Right kidney (tissue), 1 donor: ENCODE results near the gene REEP2.

ENCODE experiments used
- DNase-seq: peaks from one replicate; pipeline ENCODE4 v3.0.0-alpha.2; 2016

Gene REEP2

DNA sequence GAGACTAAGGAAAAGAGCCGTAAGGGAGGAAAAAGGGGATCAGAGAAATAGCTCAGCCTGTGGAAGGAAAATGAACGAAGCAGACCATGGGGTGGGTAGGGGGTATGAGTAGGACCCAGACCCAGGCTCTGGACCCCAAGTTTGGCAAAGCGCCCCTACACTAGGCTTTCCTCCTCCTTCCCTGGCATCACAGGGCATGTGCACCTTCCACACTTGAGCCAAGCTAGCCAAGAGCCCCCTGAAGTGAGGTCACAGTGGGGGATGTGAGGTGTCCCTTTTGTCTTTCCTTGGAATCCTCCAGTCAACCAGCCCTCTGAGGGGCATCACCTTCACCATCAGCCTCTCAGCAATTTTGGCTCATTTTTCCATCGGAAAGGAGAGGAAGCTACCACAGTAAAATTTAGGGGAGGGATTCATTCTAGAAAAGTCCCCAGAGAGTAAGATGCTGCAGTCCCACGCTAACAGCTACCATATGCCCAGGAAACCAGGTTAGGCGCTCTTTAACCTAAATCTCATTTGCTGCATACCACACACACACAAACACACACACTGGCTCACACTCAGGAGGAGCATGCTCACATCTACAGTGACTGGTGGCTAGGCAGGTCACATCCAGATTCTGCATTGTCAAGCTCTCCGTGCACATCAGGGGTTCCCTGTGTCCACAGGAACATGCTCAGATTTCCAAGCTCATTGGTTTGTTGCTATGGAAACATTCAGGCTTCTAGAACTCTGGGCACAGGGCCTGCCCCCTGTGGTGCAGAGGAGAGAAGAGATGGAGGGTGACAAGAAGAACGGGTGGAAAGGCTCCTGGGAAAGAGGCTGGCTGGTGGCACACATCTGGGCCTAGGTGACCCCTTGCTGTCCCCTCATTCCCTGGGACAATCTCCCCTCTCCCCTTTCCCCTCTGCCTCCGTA lies 9.9 kb downstream of the REEP2 start:
- no peak for DNase-seq

DNA sequence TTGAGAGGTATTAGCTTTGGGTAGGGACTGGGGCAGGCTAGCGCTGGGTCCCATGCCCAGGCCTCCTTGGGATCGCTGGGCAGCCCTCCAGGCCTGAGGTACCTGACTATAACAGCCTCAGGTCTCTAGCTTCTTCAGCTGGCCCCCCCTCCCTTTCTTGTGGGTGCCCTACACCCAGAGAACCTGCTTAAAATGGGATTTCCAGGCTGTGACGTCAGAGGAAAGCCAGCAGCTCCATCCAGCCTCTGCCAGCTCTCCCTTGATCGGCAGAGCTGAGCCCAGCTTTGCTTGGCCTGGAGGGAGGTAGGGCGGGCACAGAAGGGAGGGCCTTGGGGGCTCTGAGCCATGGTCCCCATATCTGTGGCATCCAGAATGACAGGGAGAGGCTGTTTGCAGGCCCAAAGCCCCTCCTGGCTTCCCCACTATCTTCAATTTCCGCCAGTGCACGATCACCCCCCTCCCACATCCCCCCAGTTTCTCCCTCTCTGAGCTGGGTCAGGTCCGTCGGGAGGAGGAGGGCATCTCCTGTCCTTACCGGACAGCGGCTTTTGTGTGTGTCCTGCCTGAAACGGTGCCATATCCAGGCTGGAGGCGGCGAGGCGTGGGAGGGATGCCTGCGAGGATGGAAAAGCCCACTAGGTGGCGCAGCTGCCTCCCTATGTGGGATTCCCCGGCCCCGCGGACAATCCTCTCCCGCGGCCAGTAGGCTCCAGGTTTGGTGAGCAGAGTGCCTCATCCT lies 10.8 kb downstream of the REEP2 start:
- peak; percentile 78 for DNase-seq

DNA sequence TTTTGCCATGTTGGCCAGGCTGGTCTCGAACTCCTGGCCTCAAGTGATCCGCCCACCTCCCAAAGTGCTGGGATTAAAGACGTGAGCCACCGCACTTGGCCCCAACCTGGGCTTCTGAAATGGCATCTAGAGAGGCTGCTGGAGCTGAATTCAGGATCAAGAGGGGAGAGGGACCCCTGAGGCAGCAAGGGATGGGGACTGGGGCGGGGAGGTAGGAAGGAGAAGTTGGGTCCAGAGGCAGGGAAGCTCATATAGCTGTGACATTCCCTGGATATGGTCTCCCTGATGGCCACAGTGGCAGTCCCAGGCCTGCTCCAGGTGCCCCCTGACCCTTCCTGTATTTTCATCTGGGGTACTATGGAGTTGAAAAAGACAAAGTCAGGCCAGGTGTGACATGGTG lies 12.1 kb downstream of the REEP2 start:
- no peak for DNase-seq

DNA sequence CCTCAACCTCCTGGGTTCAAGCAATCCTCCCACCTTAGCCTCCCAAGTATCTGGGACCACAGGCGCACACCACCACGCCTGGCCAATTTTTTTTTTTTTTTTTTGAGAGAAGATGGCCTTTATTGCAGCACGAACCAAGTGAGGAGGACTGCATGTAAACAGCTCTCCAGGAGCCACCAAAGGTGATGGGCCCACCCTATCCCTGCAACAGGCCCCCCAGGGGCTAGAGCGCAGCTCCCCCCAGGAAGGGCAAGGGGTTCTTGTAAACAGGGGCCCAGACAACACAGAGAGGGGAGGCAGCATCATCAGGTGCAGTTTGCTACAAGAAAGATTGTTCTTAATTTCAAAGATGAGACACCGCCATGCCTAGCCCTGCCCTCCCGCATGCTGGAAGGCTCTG lies 13.9 kb downstream of the REEP2 start:
- DNase-seq, result no peak

DNA sequence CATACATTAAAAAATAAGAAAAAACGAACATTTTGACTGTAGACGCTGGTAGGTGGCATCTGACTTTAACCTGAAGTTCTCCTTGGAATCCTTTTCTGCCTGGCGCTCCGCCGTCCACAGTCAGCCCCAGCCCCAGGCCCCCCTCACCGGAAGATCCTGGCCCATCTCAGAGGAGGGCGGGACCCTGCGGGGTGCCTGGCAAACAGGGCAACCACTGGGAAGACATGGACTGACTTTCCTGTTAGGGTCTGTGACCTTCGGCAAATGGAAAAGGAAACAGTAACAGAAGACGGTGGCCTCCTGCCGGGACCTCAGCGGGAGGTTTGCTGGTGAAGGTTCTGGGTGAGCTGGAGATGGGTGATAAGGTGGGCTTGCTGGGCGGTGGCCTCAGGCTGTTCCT lies 14.7 kb downstream of the REEP2 start:
- no peak for DNase-seq

DNA sequence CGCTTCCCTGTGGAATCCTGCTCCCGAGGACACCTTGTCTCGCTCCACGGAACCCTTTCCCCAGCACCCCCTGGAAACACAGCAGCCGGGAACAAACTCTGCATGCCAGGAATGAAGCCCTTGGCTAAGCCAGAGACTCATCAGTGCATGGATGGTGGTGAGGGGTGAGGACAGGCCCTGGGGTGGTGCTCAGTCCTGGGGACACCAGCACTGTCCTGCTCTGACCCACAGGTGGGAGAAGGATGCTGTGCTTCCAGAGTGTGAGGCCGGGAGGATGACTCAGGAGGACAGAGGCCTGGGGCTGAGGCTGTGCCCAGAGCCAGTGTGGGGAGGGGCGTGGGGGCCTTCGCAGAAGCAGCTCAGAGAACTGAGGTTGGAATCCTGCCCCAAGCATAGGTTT lies 15.3 kb downstream of the REEP2 start:
- no peak for DNase-seq

DNA sequence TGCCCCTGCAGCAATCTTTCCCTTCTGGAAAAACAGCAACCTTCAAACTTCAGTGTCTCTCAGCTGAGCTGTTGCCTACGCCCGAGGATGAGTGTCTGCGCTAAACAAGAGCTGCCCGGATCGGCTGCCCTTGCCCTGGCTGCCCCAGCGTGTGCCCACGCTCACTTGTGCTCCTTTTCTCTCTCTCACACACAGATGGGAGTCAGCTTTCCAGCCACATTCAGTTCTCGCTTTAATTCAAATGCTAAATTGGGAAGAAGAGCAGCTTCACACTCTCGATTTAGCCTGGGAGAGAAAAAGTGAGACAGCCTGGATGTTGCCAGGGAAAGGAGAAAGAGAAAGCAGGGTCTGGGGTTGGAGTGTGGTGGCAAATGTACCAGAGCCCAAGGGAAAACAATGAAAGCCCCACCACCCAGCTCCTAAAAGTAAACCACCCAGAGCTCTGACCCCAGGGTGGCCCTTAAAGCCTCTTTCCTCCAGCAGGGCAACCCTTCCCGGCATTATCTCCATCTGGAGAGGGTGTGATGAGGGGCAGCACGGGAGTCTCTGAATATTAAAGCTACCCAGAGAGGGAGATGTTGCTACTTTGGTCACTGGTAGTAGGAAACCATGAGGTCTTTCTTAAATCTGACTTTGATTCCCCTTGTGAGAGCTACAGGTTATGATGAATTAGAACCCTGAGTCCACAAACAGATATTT lies 16.5 kb downstream of the REEP2 start:
- DNase-seq, result no peak

DNA sequence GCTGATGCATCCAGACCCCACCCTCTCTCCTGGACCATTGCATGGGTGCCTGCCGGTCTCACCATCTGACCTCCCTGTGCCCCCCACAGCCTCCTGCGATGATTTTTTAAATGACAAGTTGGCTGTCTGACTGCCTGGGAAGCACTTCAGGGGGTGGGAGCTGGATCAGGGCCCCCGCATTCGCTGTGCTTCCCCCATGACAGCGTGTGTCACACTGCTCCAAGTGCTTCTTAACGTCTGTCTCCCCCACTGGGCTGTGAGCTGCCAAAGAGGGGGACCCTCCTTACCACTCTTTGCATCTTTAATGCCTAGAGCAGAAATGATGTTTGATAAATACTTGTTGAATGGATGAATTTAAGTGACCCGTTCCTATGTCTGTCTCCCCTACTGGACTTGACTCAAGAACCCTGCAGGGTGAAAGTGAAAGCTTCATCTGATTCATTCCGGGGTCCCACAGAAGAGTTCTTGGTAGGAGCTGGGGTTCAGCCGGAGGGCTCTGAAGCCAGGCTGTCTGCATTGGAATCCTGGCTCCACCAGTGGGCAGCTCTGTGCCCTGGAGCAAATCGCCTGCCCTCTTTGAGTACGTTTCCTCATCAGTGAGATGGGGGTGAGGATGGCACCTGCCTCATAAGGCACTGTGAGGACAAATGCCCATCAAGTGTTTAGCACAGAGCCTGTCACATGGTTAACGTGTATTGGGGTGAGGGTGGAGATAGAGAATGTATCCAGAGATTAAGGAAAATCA lies 18.8 kb downstream of the REEP2 start:
- DNase-seq, result no peak

DNA sequence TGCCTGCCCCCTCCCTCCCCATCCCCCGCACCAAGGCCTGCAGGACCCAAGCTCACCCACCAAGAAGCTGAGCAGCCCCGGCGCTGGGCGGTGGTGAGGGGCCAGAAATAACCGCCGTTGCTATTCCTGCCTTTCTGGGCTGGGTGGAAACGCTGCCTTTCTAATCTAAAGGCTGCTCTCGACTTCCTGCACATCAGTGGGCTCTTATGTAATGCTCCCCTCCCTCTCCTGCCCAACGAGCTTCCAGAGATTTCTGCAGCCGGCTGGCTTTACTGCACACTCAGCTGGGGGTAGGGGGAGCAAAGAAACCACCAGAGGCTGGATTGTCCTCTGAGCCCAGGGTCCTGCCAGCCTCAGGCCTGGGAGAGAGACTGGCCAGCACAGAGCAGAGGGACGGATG lies 19.5 kb downstream of the REEP2 start:
- DNase-seq, result no peak

DNA sequence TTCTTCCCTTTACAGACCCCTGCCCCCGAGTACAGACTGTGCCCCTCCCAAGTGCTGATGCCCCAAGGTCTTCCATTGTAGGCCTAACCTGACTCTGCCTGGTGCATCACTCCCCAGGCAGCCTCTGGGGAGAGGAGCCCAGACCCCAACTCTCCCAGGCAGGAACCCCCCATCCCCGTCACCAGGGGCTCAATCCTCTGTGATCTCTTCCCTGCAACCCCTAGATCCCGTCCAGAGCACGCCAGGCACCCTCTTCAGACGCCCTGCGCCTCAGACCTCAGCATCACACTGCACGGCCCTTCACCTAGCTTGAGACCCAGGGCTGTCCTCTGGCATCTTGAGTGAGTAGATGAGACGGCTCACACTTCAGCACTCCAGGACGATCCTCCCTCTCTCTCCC lies 20.0 kb downstream of the REEP2 start:
- DNase-seq, result no peak

DNA sequence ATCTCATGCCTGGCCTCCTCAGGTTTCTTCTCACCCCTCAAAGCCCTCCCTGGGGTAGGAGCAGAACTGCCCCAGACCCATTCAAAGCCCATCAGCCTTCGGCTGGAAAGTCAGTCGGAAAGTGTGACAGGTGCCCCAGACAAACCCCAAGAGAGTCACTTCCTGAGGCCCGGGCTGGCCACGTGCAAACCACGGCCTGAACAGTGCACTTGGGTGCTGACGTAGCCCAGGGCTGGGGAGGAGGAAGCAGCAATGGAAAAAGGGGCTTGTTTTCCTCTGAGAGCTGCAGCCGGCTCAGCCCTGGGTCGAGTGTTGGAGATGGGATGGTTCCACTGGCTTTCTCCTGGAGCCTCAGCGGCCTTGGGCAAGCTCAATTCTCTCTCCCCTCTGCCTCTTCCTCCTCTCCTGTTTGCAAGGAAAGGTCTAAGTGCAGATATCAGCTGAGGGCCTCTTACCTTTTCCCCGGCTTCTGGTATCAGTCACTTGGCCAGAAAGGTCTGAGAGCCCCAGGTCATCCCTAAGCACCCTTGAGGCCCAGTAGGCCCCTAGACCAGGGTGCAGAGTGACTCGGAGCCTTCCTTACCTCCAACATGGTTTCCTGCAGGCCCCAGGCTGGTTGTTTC lies 20.6 kb downstream of the REEP2 start:
- DNase-seq, result no peak

DNA sequence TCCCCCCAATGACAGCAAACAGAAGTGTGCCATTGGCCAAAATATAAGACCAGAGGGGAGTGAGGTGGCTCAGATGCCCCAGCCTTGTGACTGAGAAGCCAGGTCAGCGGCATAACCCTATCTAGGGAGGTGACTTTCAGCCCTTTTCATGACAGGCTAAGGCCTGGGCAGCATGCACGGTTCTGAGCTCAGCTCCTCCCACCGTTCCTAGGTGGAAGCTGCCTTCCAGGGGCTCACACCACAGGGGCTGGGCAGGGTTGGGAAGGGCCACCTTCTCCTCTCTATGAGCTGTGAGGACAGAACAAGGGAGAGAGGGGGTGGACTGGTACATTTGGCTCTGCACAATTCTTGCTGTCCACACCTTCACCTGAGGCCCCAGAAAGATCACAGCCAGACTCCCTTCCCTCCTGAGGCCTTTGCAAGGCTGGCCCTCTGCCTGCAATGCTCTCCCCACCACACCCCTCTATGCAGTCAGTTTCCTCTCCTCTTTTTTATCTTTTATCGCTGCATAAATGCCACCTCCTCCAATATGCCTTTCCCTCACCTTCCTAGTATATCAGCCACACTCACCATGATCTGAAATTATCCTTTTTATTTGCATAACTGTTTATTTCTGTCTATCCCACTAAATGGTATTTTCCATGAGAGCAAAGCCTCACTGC lies 21.3 kb downstream of the REEP2 start:
- DNase-seq, result no peak

DNA sequence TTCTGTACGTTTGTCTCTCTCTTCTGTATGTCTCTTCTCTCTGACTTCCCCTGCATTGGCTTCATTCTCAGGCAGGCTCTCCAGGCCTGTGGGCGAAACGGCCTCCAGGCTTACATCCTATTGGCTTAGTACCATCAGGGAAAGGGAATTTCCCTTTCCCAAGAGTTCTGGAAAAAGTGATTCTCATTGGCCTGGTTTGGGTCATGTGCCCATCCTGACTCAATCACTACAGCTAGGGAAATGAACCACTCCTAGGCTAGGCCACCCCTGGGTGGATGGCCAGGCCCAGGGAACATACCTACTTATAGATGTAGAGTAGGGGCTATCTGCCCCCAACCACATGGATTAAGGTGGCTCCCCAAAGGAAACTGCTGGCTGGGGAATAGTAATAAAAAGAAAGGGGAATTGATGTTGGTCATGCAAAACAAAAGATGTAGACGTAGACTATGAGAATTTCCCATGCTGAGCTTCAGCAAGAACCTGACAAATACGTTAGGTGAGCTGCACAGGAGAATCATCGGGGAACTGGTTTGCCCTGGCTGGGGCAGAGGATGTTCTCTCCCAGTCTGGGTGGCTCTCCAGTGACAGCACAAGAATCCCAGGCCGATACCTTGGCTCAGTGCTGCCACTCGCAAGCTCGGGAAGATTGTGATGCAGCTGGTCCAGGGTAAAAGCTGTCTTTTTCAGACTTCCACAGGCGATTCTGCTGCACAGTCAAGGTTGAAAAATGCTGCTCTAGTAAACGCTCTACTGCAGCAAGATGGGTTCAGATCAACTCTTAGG lies 22.7 kb downstream of the REEP2 start:
- no peak for DNase-seq

DNA sequence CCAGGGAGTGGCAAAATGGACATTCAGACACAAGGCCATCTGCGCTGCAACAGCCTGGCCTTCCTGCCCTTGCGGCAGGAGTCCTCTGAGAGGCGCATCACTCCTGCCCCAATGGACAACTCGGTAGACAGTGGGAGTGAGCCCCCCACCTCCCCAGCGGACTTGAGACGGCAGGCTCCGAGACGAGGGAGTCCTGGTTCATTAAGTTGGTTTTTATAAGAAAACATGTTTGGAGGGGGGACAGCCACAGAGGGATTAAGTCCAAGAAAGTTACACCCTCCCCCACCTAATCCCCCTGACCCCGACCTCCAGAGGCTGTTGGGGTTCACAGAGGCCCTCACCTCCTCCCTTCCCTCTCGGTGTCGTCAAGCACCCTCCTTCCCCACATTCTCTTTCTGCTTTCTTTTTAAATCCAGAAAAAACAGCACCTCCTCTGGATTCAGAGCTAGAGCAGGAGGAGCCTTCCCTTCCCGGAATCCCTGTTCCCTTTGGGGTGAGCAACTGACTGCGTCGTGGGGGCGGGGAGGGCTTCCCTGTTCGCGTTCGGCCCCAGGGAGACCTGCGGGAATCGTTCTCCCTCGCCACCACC lies 24.7 kb downstream of the REEP2 start:
- DNase-seq, result no peak

DNA sequence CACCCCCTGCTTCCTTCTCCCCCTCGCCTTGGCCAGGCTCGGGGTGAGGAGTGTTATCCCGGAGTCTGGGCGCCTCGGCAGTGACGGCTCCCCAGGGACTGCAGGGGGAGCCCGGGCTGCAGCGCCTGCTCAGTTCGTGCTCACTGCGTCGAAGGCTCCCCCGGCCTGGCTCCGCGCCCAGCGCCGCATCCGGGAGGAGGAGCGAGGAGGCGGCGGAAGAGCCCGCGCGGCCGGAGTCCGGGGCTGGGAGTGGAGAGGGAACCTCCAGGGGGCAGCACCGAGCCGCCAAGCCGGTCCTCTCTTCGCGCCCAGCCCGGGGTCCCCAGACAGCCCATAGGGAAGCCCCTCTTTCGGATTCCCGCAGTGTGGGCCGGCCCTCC lies 25.1 kb downstream of the REEP2 start:
- DNase-seq, result peak; percentile 98

DNA sequence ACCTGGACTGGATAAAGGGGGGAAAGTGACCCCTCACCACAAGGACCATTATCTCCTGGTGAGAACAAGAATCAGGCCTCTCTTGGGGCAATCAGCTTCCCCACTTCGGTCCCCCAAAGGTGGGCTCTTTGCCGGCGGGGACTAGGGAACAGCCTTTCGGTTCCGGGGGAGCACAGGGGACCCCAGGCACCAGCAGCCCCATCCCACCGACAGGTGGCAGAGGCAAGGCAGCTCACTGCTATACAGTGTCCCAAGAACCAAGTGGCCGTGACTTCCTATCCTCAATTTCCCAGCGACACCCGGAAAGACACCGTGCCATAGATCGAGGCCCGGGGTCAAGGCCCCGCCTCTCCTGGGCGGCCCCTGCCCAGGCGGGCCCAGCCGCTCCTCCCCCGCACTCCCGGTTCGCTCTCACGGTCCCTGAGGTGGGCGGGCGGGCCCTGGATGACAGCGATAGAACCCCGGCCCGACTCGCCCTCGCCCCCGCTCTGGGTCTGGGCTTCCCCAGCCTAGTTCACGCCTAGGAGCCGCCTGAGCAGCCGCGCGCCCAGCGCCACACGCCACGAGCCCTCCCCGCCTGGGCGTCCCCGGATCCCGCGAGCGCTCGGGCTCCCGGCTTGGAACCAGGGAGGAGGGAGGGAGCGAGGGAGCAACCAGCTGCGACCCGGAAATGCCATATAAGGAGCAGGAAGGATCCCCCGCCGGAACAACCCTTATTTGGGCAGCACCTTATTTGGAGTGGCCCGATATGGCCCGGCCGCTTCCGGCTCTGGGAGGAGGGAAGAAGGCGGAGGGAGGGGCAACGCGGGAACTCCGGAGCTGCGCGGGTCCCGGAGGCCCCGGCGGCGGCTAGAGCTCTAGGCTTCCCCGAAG lies 25.8 kb downstream of the REEP2 start:
- peak; percentile 100 for DNase-seq

DNA sequence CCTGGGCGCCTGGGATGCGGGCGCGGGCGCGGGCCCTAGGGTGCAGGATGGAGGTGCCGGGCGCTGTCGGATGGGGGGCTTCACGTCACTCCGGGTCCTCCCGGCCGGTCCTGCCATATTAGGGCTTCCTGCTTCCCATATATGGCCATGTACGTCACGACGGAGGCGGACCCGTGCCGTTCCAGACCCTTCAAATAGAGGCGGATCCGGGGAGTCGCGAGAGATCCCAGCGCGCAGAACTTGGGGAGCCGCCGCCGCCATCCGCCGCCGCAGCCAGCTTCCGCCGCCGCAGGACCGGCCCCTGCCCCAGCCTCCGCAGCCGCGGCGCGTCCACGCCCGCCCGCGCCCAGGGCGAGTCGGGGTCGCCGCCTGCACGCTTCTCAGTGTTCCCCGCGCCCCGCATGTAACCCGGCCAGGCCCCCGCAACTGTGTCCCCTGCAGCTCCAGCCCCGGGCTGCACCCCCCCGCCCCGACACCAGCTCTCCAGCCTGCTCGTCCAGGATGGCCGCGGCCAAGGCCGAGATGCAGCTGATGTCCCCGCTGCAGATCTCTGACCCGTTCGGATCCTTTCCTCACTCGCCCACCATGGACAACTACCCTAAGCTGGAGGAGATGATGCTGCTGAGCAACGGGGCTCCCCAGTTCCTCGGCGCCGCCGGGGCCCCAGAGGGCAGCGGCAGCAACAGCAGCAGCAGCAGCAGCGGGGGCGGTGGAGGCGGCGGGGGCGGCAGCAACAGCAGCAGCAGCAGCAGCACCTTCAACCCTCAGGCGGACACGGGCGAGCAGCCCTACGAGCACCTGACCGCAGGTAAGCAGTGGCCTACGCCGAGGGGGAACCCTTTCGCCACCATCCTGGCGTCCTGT lies 26.6 kb downstream of the REEP2 start, which contains the start of gene EGR1:
Gene EGR1, plus strand, starts transcription at position 219 of the 864 bp plus-strand sequence. Its CDS starts 283 bp downstream, at position 502.
- no peak for DNase-seq
